ENCODE data around the gene LMO2. TPM values are rescaled to one million over a fixed set of nuclear protein-coding genes. Genes with fewer than 3 reads are reported as not detected.
A peak's percentile ranks its signal among the peaks of the same experiment; 100 is the strongest.

Gene LMO2
- total RNA-seq, 2 donors from 2014 or later: 27.1 to 32.9 TPM

GRCh38 chr11:33893711-33894397 is 2.0 kb upstream of the LMO2 start:
- intact Hi-C loops (cut with DNase I): no loop called here
- DNase-seq (ENCODE audit: low spot score): no peak

GRCh38 chr11:33892906-33893594 is 1.2 kb upstream of the LMO2 start:
- intact Hi-C loops (cut with DNase I): no loop called here
- DNase-seq (ENCODE audit: low spot score): no peak

GRCh38 chr11:33889821-33890378 is 2.0 kb downstream of the LMO2 start:
- no peak for DNase-seq (ENCODE audit: low spot score)
- intact Hi-C loops (cut with DNase I): no loop called here

GRCh38 chr11:33889296-33889695 is 2.6 kb downstream of the LMO2 start:
- DNase-seq (ENCODE audit: low spot score): no peak
- intact Hi-C loops (cut with DNase I): no loop called here

- DNase-seq (ENCODE audit: low spot score): no peak
- intact Hi-C loops (cut with DNase I): no loop called here
Observed at GRCh38 chr11:33887886-33888285, 4.0 kb downstream of the LMO2 start.

- DNase-seq (ENCODE audit: low spot score): no peak
- intact Hi-C loops (cut with DNase I): no loop called here
Observed at GRCh38 chr11:33885338-33886005, 6.4 kb downstream of the LMO2 start.

- intact Hi-C loops (cut with DNase I): no loop called here
- DNase-seq (ENCODE audit: low spot score): no peak
Observed at GRCh38 chr11:33884601-33885000, 7.3 kb downstream of the LMO2 start.

GRCh38 chr11:33884035-33884434 is 7.8 kb downstream of the LMO2 start:
- intact Hi-C loops (cut with DNase I): no loop called here
- DNase-seq (ENCODE audit: low spot score): no peak

- intact Hi-C loops (cut with DNase I): no loop called here
Observed at GRCh38 chr11:33881651-33882503, 10.0 kb downstream of the LMO2 start.

GRCh38 chr11:33880979-33881378 is 10.9 kb downstream of the LMO2 start:
- intact Hi-C loops (cut with DNase I): no loop called here
- no peak for DNase-seq (ENCODE audit: low spot score)

More at GRCh38 chr11:33881651-33882503, 10.0 kb downstream of the LMO2 start:
- no peak for DNase-seq (ENCODE audit: low spot score)

GRCh38 chr11:33879375-33879774 is 12.5 kb downstream of the LMO2 start:
- intact Hi-C loops (cut with DNase I): no loop called here
- DNase-seq (ENCODE audit: low spot score): no peak

- intact Hi-C loops (cut with DNase I): no loop called here
- DNase-seq (ENCODE audit: low spot score): no peak
Observed at GRCh38 chr11:33877038-33877437, 14.8 kb downstream of the LMO2 start.

GRCh38 chr11:33875621-33876294 is 16.1 kb downstream of the LMO2 start:
- intact Hi-C loops (cut with DNase I): no loop called here
- DNase-seq (ENCODE audit: low spot score): no peak

GRCh38 chr11:33874910-33875490 is 16.9 kb downstream of the LMO2 start:
- intact Hi-C loops (cut with DNase I): loop anchor here in 1 of 2 donors (5.0 kb wide), 1 partner anchor 82 kb away; no protein-coding TSS in a partner anchor

GRCh38 chr11:33874433-33874832 is 17.4 kb downstream of the LMO2 start:
- no peak for DNase-seq (ENCODE audit: low spot score)
- intact Hi-C loops (cut with DNase I): loop anchor here in 1 of 2 donors (5.0 kb wide), 1 partner anchor 83 kb away; no protein-coding TSS in a partner anchor

More at GRCh38 chr11:33874910-33875490, 16.9 kb downstream of the LMO2 start:
- DNase-seq (ENCODE audit: low spot score): no peak

GRCh38 chr11:33869481-33870422 is 22.1 kb downstream of the LMO2 start:
- intact Hi-C loops (cut with DNase I): loop anchor here in 1 of 2 donors (5.0 kb wide), 1 partner anchor 88 kb away; no protein-coding TSS in a partner anchor

More at GRCh38 chr11:33869481-33870422, 22.1 kb downstream of the LMO2 start:
- peak; percentile 87 for DNase-seq (ENCODE audit: low spot score)

Data from posterior vena cava (tissue), 2 donors.